Cortex of kidney (tissue), 1 donor: Measurements from ENCODE around the gene VWCE.

Source experiments
- DNase-seq: peaks from one replicate; lab custom pipeline; 2025; lab: John Stamatoyannopoulos, UW

The VWCE gene

DNA sequence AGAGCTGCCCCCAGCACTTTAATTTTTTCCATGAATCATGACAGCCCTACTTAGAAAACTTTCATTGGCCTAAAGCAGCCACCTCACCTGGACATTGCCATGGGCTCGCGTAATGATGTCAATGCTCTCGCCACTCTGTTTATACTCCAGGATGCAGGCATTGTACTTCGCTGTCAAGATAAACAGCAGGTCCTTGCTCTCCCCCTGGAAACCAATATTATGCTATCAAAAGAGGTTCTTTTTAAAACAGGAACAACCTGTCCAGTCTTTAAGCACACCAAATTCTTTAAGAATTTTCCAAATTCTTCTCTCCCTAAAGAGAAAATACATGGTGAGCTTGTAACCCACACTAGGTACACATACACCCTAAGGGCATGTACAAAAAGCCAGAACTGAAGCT, 34.8 kb upstream of the VWCE start:
- DNase-seq: no peak

DNA sequence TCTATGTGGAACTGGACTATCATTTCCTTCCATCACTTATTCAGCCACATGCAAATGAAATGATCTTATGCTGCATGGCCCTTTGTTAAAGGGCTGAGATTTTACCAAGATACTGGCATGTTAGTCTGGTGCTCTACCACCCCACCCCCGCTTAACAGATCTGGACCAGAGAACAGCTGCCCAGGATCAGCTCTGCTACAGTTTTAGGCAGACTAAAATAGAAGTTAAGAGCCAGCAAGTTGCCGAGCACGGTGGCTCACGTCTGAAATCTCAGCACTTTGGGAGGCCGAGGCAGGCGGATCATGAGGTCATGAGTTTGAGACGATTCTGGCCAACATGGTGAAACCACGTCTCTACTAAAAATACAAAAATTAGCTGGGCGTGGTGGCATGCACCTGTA, 33.2 kb upstream of the VWCE start:
- no peak for DNase-seq

DNA sequence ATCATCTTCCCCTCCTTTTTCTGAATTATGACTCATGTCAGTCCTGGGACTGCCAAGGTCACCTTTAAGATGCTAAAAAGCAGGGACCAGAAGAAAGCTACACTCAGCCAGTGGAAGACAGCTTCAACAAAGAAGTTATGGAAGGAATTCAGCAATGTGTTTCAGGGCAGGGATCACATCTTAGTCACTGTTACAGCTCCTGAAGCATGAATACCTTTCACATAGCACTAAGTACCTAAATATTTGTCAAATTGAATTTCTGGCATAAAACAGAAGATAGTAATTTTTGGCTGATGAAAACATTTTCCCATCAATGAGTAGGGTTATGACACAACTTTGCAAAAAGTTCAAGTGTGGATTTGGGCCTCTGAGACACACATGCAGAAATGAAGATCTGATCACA, 32.6 kb upstream of the VWCE start:
- no peak for DNase-seq

DNA sequence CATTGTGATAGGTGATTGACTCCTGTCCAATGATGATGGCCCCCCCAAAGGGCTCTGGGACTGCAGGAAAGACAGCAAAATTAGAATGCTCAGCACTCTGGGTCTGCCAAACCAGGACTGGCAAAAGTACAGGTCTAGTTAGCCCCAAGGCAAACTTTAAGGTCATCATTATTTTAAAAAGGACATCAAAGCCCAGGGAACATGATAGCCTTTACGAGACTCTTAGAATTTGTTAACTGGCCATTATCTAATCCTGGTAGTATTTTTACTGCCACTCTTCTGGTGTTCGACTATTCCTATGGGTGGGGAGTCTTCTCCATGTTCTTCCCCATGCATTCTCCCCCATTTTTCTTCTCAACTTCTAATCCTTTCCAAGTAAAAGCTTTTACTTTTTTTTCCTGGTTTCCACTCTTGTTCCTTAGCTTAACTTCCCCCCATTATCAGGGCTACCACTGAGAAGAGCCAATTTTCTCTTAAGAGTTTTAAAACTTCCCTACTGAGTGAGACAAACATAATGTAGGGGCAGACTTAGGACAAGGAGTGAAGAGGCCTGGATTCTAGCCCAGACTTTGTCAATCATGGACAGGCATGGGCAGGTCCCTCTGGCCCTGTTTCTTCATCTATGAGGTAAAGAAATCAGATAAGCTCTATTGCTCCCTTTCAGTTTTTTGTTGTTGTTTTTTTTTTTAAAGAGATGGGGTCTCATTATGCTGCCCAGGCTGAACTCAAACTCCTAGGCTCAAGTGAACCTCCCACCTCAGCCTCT, 30.7 kb upstream of the VWCE start:
- DNase-seq: no peak

DNA sequence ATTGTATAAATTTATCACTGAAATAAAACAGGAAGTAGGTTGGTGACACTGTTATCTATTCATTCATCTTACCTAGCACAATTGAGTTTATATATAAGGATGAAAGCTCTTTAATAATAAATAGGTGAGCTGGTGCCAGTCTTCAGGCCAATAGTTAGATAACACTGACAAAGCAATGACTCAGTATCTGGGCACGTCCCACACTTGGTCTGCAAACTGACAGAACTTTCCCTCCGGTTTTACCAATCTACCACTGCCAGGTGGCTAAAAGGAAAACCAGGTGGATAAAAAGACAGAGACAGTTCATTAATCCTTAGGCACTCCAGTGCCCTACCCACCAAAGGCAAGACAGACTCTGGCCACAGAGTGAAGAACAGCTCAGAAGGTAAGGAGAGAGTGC, 20.1 kb upstream of the VWCE start:
- no peak for DNase-seq

DNA sequence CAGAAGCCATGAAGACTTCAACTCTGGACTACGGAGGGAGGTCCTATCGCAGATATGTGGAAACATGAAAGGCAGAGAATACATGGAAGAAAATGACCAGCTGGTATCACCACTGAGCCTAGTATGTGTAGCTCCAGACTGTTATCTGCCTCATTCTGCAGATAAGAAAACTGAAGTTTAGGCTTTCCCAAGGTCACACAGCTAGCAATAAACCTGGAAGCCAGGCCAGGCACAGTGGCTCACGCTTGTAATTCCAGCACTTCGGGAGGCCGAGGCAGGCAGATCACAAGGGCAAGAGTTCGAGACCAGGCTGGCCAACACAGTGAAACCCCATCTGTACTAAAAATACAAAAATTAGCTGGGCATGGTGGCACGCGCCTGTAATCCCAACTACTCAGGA, 15.6 kb upstream of the VWCE start:
- no peak for DNase-seq

DNA sequence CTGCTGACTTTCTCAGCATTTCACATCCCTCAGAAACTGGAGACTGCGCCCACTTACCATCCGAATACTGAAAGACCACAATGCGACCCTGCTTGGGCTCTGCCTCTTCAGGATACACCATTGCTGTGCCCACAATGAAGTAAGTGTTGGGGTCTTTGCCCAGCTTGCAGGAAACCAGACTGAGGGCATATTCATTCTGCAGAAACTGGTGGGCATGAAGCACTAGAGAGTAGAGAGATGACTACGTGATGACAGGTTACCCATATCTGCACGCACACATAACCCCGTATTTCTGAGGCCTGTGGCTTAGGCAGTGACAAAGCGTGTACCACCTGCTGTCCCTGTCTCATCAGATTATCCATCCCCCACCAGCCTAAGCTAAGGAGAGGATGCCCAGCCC, 14.6 kb upstream of the VWCE start:
- no peak for DNase-seq

DNA sequence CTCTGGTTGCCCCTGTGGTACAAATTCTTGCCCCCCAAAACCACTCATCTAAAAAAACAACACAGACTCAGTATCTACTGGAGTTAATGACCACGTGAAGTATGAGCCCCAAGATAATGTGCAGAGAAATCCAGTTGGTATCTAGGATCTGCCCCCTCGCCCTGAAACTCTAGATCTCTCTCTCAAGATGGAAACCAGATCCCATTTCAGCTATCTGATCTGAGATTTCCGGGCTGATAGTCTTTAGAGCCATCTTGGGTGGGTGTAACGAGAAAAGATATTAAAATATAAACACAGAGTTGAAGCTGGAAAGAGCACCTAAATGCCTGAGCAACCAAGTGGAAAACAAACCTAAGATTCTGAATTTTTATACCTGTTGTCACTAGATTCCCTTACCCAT, 14.0 kb upstream of the VWCE start:
- no peak for DNase-seq

DNA sequence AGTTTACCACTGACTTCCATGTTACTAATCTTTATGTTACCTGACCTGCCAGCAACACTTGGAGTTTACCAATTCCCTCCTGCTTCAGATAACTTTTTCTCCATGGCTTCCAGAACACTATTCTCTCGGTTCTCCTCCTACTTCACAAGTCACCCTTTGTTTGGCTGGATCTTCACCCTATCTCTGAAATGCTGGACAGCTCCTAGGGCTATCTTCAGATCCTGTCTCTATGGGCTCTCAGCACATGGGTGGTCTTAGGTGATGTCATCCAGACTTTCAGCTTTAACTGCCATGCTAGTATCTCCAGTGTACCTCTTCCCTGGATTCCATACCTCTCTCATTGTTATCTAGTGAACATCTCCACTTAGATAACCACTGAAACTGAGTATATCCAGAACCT, 12.2 kb upstream of the VWCE start:
- DNase-seq: no peak

DNA sequence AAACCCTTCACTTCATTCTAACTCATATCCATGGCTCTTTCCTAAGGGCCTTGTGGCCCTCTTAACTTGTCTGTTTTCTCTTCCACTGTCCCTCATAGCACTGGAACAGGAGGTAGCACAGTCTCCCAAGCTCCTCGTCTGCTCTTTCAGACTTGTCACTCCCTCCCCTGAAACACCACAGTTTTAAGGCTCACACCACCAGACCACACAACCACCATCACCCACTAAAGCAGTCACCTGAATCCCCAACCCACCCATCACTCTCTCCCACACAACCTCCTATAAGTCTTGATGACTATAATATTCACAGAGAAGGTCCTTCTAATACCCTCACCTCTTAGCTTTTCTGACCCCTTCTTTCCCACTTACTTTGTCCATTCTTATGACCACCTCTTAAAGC, 11.1 kb upstream of the VWCE start:
- DNase-seq: no peak

DNA sequence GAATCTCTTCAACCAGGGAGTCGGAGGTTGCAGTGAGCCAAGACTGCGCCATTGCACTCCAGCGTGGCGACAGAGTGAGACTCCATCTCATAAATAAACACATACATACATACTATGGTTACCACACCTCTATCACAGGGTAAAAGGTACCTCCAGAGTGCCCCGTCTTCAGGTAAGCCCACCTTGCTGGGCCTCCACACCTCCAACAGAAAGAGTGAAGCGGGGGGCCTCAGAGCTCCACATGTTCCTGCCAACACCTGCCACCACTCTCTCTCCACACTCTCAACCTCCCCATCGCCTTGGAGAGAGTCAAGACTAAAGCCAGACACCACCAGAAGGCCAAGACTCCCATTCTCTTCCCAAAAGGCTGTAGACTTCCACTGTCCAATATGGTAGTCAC, 10.3 kb upstream of the VWCE start:
- DNase-seq: no peak

DNA sequence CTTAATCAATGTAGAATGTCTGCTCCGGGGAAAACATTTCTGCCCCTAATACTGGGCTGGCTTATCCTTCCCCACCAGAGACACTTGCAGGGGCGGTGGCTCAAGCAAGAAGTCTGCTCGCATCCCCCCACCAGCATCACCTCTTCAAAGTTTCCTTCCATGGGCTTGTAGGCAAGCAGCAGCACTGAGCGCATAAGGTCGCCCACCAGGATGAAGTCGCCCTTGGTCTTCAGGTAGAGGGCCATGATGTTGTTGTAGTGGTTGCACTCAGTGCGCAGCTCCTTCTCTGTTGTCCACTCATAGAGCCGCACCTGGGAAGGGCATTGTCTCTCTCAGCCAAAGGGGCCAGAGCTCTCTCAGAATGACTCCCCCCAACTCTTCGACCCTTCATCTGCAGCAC, 8.6 kb upstream of the VWCE start:
- DNase-seq: no peak

DNA sequence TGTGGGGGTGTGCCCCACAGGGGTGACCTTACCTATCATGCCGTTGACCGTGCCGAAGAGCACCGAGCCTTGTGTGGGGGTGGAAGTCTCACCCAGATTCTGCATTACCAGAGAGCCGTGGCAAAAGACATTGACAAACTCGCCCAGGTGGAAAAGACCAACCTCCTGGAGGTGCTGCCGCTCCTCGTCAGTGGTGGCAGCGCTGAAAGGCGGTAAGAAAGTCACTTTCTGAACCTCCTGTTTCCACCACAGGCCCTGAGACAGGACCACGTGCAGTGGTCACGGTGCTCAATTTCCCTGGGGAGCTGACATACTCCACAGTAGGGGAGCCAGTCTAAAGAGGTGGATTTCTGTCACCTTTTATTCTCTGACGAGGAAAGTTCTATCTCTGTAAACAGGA, 7.4 kb upstream of the VWCE start:
- no peak for DNase-seq

DNA sequence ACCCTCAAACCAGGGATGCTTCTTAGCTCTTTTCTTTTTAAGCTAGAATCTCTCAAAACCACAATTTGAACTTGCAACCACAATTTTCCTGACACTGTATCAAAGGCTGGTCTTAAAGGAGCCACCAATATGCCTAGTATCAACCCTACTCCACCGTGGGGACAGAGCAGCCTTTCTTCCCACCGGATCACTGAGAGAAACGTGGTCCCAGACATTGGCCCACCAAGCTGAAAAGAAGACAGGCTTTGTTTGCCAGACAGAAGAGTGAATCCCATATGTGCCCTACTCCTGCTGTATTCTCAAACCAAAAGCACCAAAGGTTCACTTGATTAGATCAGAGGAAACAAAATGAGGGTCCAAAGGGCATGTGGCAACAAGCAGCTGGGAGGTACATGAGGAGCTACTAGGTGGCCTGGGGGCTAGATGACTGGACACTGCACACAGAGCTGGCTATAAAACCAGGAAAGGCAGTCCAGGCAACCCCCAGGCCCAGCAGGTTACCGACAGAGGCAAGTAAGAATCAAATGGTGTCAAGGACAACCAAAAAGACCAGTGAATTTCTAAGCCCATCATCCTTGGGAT, 3.6 kb upstream of the VWCE start:
- no peak for DNase-seq

DNA sequence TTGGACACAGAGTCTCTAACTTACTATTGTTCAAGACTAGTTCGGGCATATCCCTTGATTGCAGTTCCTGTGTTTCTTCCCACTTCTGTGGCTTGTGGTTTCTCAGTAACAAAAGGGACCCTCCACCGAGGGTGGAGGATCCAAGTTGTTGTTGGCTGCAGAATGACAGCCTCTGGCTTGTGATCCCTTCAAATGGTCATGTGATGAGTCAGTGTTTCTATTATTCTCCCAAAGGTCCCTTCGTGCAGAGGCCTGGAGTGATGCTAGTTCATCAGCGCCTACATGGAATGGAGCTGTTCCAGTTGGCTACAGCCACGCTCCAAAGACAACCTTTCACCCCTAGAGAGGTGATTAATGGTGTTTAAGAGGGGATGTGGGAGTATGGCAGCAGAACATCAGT, 2.6 kb upstream of the VWCE start:
- no peak for DNase-seq

DNA sequence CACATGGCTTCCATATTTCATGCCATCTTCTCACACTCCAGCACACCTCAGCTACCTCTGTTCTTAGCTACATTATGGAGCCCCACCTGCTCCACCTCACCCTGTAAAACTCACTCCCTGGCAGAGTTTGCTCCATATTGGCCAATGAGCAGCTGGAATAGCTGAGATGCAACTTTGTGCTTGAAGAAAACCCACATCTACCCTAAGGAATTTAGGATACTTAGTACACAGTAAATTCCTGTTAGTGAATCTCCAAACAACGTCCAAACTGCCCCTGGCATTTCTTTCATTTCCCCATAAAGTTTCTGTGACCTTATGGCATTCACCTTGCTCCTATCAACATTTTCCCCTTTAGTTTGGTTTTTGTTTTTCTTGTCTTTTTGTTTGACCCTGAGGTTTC, 2.2 kb upstream of the VWCE start:
- DNase-seq: no peak

DNA sequence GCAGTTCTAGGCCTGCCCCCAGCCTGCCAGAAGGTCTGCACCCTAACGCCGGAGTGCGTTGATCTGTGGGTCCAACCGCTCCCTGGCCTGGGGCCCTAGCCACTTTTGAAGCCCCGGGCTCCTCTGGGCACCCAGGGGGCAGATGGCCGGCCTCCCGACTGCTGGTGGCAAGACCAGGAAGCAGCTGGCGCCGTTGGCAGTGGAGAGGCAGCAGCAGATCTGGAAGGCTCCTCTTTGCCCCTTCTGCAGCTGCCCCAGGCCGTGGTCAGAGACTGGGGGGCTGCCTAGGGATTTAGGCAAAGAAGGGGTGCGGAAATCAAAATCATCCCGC, 445 bp upstream of the VWCE start:
- DNase-seq: no peak

DNA sequence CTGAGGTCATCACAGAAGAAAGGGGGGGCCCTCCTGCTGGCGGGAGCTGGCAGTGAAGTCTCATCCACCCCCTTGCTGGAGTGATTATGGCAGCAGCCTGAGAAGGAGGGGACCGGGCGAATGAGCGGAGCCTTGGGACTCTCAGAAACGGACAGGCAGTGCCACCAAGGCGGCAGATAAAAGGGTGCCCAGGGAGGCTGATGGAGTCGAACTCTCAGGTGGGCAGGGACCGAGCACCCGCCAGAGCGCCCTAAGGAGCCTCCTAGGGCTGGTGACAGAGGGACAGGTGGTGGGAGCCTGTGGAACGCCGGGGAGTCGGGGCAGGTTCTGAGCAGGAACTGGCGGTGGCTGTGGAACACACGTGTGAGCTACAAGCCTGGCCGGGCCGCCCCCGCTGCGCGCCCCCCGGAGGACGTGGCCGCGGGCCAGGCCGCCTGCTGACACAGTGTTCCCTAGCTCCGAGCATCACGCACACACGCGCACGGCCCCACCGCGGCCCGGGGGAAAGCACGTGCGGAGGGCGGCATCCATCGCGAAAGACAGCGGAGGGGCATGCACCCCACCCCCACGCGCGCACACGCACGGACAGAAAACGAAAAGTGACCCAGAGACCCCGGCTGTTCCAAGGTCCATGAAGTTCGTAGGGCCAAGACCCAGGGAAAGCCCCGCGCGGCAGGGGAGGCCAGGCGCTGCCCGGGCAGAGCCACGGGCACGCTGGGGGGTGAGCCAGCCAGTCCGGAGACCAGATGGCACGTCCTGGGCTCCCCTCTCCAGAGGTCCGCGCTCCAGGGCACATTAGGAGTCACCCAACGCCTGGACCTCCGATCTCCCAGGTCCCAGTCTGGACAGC, 1.0 kb downstream of the VWCE start:
- no peak for DNase-seq

DNA sequence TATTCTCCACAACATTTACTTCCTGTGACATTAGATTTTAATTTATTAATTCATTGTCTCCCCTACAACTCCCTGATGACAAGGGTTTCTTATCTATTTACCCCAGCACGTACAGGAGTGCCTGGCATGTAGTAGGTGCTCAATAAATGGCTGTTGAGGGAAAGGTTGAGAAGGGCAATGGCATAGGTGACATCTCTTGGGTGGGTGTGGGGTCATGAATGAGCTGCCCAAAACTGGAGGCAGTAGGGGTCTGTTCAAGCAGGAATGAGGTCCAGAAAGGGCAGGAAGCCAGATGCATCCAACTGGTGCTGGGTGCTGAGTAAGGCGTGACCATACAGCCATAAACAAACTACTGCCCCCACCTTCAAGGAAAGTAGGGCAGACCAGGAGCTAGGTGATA, 2.8 kb downstream of the VWCE start:
- no peak for DNase-seq

DNA sequence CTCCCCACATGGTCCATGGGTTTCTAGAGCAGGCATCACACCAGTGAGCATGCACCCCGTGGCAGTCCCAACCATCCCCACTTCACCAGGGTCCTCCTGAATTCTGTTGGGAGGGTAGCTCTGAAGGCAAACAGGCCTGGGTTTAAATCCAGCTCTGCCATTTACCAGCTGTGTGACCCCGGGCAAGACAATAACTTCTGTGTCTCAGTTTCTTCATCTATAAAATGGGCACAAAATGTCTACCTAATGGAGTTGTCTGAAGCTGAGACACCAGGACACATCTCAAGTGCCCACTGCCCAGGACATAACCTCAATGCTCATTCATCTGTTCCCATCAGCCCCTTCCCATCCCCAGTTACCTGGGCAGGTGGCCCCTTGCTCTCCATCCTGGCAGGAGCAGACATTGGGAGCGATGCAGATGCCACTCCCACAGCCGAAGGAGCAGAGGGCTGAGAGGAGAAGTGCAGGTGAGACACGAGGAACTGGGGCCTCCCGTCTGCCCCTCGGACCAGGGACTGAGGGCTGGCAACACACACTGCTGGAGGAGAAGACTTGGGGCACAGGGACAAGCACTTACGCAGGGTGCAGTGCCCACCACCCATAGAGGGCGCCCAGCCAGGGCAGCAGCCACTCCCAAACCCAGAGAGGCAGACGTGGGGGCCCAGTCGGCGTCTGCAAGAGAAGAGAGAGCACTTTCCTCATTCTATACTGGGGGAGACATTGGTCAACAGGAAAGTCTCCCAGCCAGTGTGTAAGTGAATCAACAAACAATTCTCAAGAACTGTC, 4.0 kb downstream of the VWCE start:
- no peak for DNase-seq

DNA sequence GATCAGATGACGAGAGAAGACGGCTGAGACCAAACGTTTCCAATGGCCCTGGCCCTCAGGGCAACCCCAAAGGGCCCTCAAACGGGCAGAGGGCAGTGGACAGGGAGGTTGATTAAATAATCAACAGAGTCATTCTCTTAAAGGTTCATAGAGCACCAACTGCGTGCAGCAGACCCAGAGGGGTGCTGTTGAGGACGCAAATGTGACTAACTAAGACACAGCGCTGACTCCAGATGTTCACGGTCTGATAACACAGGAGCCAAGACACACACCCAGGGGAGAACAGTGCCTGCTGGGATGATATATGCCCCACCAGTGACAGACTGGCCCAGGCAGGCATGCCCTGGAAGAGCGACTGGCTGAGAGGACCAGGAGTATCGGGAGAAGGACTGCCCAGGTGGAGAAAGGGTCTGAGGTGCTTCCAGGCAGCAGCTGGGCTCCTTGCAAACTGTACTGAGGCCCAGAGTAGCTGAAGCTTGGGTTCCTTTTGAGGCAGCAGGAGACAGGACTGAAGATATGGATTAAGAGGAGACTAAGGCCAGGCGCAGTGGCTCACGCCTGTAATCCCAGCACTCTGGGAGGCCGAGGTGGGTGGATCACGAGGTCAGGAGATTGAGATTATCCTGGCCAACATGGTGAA, 7.7 kb downstream of the VWCE start:
- no peak for DNase-seq

DNA sequence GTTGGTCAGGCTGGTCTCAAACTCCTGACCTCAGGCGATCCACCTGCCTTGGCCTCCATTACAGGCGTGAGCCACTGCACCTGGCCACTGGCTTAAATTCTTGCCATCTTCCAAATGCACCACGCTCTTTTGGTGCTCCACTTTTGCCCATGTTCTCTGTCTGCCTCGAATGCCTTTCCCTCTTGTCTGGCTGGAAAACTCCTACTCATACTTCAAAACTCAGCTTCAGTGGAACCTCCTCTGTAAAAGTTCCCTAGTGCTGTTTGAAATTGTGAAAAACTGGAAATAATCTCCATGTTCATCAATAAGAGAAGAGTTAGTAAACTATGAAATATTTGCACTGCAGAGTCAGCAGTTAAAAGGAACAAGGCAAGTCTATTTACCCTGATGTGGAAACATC, 11.5 kb downstream of the VWCE start:
- DNase-seq: no peak
